GM19035 (cell line): ENCODE measurements around the gene TENT4A.

Experiments
- ATAC-seq: cut with Tn5 transposase; IDR thresholded peaks from one replicate; pipeline ENCODE4 v1.9.1; 2021; ENCODE audit not compliant: unreplicated experiment

TENT4A gene

GRCh38 chr5:6791031-6791430 is 77.8 kb downstream of the TENT4A start:
- no peak for ATAC-seq

- ATAC-seq = no peak
These were observed 79.1 kb downstream of the TENT4A start for GRCh38 chr5:6792376-6792775.

- ATAC-seq = no peak
These were observed 79.8 kb downstream of the TENT4A start for GRCh38 chr5:6792911-6793471.

DNA sequence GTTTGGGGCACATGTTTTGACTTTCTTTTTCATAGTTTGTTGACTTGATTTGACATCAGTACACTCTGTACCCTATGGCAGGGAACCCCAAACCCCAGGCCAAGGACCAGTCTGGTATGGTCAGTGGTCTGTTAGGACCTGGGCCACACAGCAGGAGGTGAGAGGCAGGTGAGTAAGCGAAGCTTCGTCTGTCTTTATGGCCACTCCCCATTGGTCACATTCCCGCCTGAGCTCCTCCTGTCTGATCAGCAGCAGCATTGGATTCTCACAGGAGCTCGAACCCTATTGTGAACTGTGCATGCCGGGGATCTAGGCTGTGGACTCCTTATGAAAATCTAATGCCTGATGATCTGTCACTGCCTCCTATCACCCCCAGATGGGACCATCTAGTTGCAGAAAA is 88.0 kb downstream of the TENT4A start:
- ATAC-seq = no peak

DNA sequence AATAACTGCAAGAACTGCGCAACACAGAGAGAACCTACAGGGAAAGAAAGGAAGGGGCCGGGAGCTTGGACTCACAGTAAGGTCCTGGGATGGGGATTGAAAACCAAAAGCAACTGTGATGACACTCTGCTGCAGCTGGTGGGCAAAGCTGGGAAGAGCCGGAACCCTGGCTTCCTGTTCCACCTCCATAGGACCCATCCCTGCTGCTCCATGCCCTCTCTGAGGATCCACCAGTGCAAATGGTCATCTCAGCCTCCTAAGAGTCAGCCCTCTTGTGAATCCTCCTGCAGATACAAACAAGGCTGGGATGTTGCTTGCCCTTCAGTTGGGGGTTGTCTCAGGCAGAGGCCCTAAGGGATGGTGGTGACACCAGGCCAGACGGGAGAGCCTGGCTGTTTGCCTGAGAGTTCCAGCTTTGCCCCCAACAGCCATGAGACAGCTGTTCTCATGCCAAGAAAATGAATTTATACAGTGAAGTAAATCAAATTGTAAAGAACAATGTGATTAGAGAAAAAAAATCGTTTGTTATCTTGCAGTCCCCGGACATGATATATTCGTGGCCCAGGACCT is 90.8 kb downstream of the TENT4A start:
- no peak for ATAC-seq

GRCh38 chr5:6804766-6805501 is 91.7 kb downstream of the TENT4A start:
- ATAC-seq = no peak

DNA sequence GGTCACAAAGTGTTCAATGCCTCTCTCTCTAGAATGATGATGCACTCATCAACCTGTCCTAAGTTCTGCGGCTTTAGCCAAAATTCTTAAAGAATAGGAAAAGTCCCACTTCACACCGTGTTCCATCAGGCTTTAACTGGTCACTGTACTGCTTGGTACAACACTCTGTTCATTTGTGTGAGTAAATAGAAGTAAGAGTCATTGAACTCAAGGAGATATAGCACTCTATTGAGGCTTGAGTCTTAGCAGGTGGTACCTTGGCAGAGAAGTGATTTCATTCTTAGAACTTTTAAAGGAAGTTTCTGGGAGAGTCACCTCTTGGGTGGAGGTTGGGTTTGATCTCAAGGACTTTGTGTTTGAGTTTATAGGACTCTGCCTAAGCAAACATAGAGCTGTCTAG is 92.6 kb downstream of the TENT4A start:
- no peak for ATAC-seq
